ENCODE results near the gene SGTA. TPM values are rescaled to one million over a fixed set of nuclear protein-coding genes. Genes with fewer than 3 reads are reported as not detected.

The SGTA gene
- total and polyA plus RNA-seq, 4 donors: 16.7 to 38.4 (median 21.0) TPM

- H3K9ac ChIP-seq (ENCODE audit: low read depth in 1 of 2, low read length in 2 of 2): no peak overlapping the region
- no peak overlapping the region for H3K27ac ChIP-seq (ENCODE audit: low read depth in 1 of 2, low read length in 2 of 2)
- peaks cover 5 to 30% (median 9%) of the 10 kb centered on the region in 4 donors for H3K36me3 ChIP-seq (ENCODE audit: control insufficient read depth in 4 of 4, insufficient read depth in 3 of 4, low read depth in 1 of 4, low read length in 3 of 4)
- no peaks in the 10 kb centered on the region for H3K4me1 ChIP-seq (ENCODE audit: control insufficient read depth in 4 of 4, insufficient read depth in 4 of 4, low read length in 3 of 4)
- H3K27me3 ChIP-seq (ENCODE audit: control insufficient read depth in 4 of 4, insufficient read depth in 4 of 4, low read length in 3 of 4): no peaks in the 10 kb centered on the region
- 95% methylated on average over 33 of the region's 33 CpGs for WGBS
- H3K9me3 ChIP-seq (ENCODE audit: control insufficient read depth in 4 of 4, low read length in 3 of 4): peaks cover 0 to 2% (median 0%) of the 10 kb centered on the region in 4 donors
- H3K4me3 ChIP-seq (ENCODE audit: low read depth in 1 of 3, low read length in 3 of 3): no peak overlapping the region
- DNase-seq (ENCODE audit: low spot score): no peak
- TF ChIP-seq EGR1 (IDR thresholded peaks at IDR 0.05; ENCODE audit: low read depth in 2 of 2) (no peak), HNF4A (conservative IDR thresholded peaks at IDR 0.05) (no peak), ATF3 (IDR thresholded peaks at IDR 0.05) (no peak), REST (IDR thresholded peaks at IDR 0.05) (no peak), TAF1 (conservative IDR thresholded peaks at IDR 0.05) (no peak), CTCF (IDR thresholded peaks at IDR 0.05; ENCODE audit: low read depth, low read length, missing input control) (no peak), GABPA (IDR thresholded peaks at IDR 0.05 in 1 of 2, conservative IDR thresholded peaks at IDR 0.05 in 1 of 2) (no peak), HNF4G (IDR thresholded peaks at IDR 0.05) (no peak)
- TF ChIP-seq, protein P1, sequence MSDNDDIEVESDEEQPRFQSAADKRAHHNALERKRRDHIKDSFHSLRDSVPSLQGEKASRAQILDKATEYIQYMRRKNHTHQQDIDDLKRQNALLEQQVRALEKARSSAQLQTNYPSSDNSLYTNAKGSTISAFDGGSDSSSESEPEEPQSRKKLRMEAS (IDR thresholded peaks at IDR 0.05): no peak
Observed at GRCh38 chr19:2732157-2732725, 50.8 kb downstream of the SGTA start.

DNA sequence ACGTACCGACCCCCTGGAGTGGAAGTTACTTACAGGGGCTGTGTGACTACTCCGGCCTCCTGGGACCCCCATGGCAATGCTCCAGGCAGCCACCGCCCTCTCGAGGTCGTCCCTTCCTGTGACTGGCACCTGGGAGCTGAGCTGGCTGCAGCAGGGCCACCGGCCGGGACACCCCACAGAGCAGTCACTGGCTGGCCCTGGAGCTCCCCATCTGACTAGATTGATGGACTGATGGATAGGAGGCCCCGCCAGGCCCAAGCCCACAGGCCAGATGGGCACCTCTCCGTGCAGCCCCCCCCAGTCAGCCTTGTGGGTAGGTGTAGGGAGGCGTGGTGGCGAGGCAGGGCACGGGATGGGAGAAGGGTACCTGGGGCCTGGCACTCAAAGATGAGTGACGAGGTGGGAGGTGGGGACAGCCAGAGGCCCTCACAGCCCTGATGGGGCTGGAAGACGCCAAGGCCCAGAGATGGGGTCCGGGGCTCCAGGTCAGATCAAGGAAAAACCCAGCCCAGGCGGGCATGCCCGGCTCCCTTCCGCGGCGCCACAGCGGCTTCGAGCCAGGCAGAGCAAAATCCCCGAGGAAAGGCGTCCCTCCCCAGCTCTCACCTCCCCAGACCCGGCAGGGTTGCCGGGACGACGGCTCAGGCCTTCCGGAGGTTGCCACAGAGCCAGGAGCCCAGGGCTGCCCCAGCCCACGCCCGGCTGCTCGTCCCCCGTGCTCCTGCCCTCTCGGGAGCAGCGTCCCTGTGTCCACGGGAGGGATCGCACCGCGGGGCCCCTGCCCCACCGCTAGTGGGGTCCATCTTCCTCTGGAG is 51.7 kb downstream of the SGTA start:
- Histone ChIP-seq H3K4me3 (ENCODE audit: low read depth in 1 of 3, low read length in 3 of 3) (no peak overlapping the region), H3K27ac (ENCODE audit: low read depth in 1 of 2, low read length in 2 of 2) (no peak overlapping the region), H3K9ac (ENCODE audit: low read depth in 1 of 2, low read length in 2 of 2) (no peak overlapping the region), H3K27me3 (ENCODE audit: control insufficient read depth in 4 of 4, insufficient read depth in 4 of 4, low read length in 3 of 4) (no peaks in the 10 kb centered on the region), H3K36me3 (ENCODE audit: control insufficient read depth in 4 of 4, insufficient read depth in 3 of 4, low read depth in 1 of 4, low read length in 3 of 4) (peaks cover under 1 to 24% (median 8%) of the 10 kb centered on the region in 4 donors), H3K9me3 (ENCODE audit: control insufficient read depth in 4 of 4, low read length in 3 of 4) (peaks cover 0 to under 1% (median 0%) of the 10 kb centered on the region in 4 donors), H3K4me1 (ENCODE audit: control insufficient read depth in 4 of 4, insufficient read depth in 4 of 4, low read length in 3 of 4) (no peaks in the 10 kb centered on the region)
- no peak for DNase-seq (ENCODE audit: low spot score)
- 92% methylated on average over 41 of the region's 41 CpGs for WGBS
- TF ChIP-seq, protein P2, sequence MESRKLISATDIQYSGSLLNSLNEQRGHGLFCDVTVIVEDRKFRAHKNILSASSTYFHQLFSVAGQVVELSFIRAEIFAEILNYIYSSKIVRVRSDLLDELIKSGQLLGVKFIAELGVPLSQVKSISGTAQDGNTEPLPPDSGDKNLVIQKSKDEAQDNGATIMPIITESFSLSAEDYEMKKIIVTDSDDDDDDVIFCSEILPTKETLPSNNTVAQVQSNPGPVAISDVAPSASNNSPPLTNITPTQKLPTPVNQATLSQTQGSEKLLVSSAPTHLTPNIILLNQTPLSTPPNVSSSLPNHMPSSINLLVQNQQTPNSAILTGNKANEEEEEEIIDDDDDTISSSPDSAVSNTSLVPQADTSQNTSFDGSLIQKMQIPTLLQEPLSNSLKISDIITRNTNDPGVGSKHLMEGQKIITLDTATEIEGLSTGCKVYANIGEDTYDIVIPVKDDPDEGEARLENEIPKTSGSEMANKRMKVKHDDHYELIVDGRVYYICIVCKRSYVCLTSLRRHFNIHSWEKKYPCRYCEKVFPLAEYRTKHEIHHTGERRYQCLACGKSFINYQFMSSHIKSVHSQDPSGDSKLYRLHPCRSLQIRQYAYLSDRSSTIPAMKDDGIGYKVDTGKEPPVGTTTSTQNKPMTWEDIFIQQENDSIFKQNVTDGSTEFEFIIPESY (IDR thresholded peaks at IDR 0.05): no peak
- TF ChIP-seq FOXA2 (IDR thresholded peaks at IDR 0.05): no peak
- no peak for TF ChIP-seq CTCF (IDR thresholded peaks at IDR 0.05; ENCODE audit: low read depth, low read length, missing input control)
- no peak for TF ChIP-seq HNF4G (IDR thresholded peaks at IDR 0.05)
- TF ChIP-seq, protein P1 (IDR thresholded peaks at IDR 0.05): no peak
- no peak for TF ChIP-seq TAF1 (conservative IDR thresholded peaks at IDR 0.05)
- no peak for TF ChIP-seq FOXA1 (IDR thresholded peaks at IDR 0.05)
- no peak for TF ChIP-seq REST (IDR thresholded peaks at IDR 0.05)
- TF ChIP-seq ATF3 (IDR thresholded peaks at IDR 0.05): no peak
- TF ChIP-seq JUND (IDR thresholded peaks at IDR 0.05): no peak
